Head of caudate nucleus (tissue), 42 donors: ENCODE data around the gene COG1.

Experiments used
- DNase-seq, 42 donors: peaks; one replicate each; pipeline versions ENCODE4 v3.0.0 to v3.0.0-alpha.2; 2020 to 2021; ENCODE audit warnings: mixed read lengths in 7 of 42
- intact Hi-C: fragments of 100-400 bp; cut with DNase I; formaldehyde crosslinking; loops from one replicate; pipeline ENCODE4 v1.15.0; 2022

COG1 gene

GRCh38 chr17:73165616-73166404 is 27.0 kb upstream of the COG1 start:
- peak in 25 of 42 donors; percentile 8 to 47 (median 18) for DNase-seq
- intact Hi-C loops, result no loop called here

GRCh38 chr17:73166731-73167581 is 25.9 kb upstream of the COG1 start:
- intact Hi-C loops, result no loop called here
- DNase-seq, result peak in 16 of 42 donors; percentile 15 to 66 (median 30)

- intact Hi-C loops, result no loop called here
- DNase-seq, result no peak
Measured at GRCh38 chr17:73168667-73169066, 24.2 kb upstream of the COG1 start.

- no peak for DNase-seq
- intact Hi-C loops, result no loop called here
Measured at GRCh38 chr17:73170324-73170723, 22.5 kb upstream of the COG1 start.

- intact Hi-C loops, result no loop called here
- DNase-seq, result peak in 5 of 42 donors; percentile 12 to 42 (median 41)
Measured at GRCh38 chr17:73172252-73172651, 20.6 kb upstream of the COG1 start.

GRCh38 chr17:73174126-73174525 is 18.7 kb upstream of the COG1 start:
- intact Hi-C loops, result no loop called here
- no peak for DNase-seq

GRCh38 chr17:73175962-73176565 is 16.8 kb upstream of the COG1 start:
- intact Hi-C loops, result no loop called here
- no peak for DNase-seq

GRCh38 chr17:73179387-73179786 is 13.5 kb upstream of the COG1 start:
- intact Hi-C loops, result no loop called here
- DNase-seq, result no peak

GRCh38 chr17:73179878-73180277 is 13.0 kb upstream of the COG1 start:
- DNase-seq, result no peak
- intact Hi-C loops, result no loop called here

- intact Hi-C loops, result no loop called here
- no peak for DNase-seq
Measured at GRCh38 chr17:73182616-73183310, 10.1 kb upstream of the COG1 start.

- intact Hi-C loops, result no loop called here
Measured at GRCh38 chr17:73184136-73184993, 8.5 kb upstream of the COG1 start.

GRCh38 chr17:73186283-73187050 is 6.4 kb upstream of the COG1 start:
- intact Hi-C loops, result no loop called here

More at GRCh38 chr17:73184136-73184993, 8.5 kb upstream of the COG1 start:
- DNase-seq, result no peak

GRCh38 chr17:73187203-73187769 is 5.6 kb upstream of the COG1 start:
- intact Hi-C loops, result no loop called here
- no peak for DNase-seq

More at GRCh38 chr17:73186283-73187050, 6.4 kb upstream of the COG1 start:
- no peak for DNase-seq

- no peak for DNase-seq
- intact Hi-C loops, result no loop called here
Measured at GRCh38 chr17:73188011-73188410, 4.8 kb upstream of the COG1 start.

- peak in 25 of 42 donors; percentile 11 to 65 (median 38) for DNase-seq
- intact Hi-C loops, result loop anchor here (10.0 kb wide), 2 partner anchors 175 to 465 kb away; no protein-coding TSS in a partner anchor
Measured at GRCh38 chr17:73189417-73190099, 3.3 kb upstream of the COG1 start.

GRCh38 chr17:73191443-73192205 is 1.2 kb upstream of the COG1 start:
- peak; percentile 51 to 90 (median 76) for DNase-seq
- intact Hi-C loops, result loop anchor here (2.0 to 10.0 kb wide), 3 partner anchors 41 to 467 kb away; a partner anchor contains a TSS
